ENCODE data around the gene ARF1. TPM values are rescaled to one million over a fixed set of nuclear protein-coding genes. Genes with fewer than 3 reads are reported as not detected.

ARF1 gene
- polyA plus RNA-seq, 2 donors, result 180 to 295 TPM

DNA sequence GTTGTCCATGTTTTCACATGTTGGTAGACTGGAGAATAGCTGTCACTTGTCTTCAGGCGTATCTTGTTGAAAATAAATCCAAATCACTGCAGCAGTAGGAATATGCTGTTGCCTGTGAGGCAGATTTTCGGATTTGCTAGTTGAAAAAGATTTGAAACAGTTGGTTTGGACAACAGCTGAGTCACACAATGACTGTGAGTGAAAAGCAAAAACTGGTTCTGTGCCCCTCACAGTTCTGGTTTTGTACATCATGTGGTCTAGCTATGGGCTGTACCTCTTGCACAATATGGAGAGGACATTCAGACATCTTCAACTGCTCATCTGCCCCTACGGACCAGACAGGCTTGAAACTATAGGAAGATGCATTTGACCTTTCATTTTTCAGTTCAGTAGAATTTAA, 1.8 kb downstream of the ARF1 start:
- peaks cover 19 to 37% of the 10 kb centered on the region in 2 donors for H3K4me1 ChIP-seq (ENCODE audit: control insufficient read depth in 2 of 2, insufficient read depth in 2 of 2, low read length in 1 of 2)
- H3K9me3 ChIP-seq (ENCODE audit: control insufficient read depth in 2 of 2, insufficient read depth in 1 of 2, low read depth in 1 of 2, low read length in 1 of 2), result no peaks in the 10 kb centered on the region
- H3K27ac ChIP-seq (ENCODE audit: low read depth in 2 of 2, low read length in 1 of 2), result peak overlapping the region; percentile 96 to 99
- WGBS, 2 donors, result 5% methylated on average over 3 of the region's 3 CpGs
- peaks cover 0 to 6% of the 10 kb centered on the region in 2 donors for H3K36me3 ChIP-seq (ENCODE audit: control insufficient read depth in 2 of 2, insufficient read depth in 2 of 2, low read length in 1 of 2)
- H3K27me3 ChIP-seq (ENCODE audit: control insufficient read depth in 1 of 2, insufficient read depth in 2 of 2, low read length in 2 of 2), result no peaks in the 10 kb centered on the region
- peak overlapping the region; percentile 93 to 99 for H3K4me3 ChIP-seq (ENCODE audit: low read depth in 1 of 2, low read length in 2 of 2)

DNA sequence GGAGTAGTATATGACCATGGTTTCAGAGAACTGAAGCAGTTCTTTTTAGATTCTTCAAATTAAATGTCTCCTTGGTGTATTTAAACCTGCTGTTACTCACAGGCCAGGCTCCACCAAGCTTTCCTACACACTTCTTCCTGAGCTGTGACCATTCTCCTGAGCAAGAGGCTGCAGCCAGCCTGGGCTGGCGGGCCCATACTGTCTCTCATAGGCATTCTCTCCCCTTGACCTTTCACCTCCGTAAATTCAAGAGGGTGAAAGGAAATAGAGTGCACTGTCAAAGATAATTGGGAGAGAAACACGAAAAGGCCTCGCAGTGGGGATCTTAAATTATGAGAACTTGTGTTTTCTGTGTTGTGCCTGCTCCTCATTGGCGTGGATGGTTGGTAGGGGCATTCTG, 2.3 kb downstream of the ARF1 start:
- Histone ChIP-seq H3K9me3 (ENCODE audit: control insufficient read depth in 2 of 2, insufficient read depth in 1 of 2, low read depth in 1 of 2, low read length in 1 of 2) (no peaks in the 10 kb centered on the region), H3K36me3 (ENCODE audit: control insufficient read depth in 2 of 2, insufficient read depth in 2 of 2, low read length in 1 of 2) (peaks cover 0 to 5% of the 10 kb centered on the region in 2 donors), H3K27me3 (ENCODE audit: control insufficient read depth in 1 of 2, insufficient read depth in 2 of 2, low read length in 2 of 2) (no peaks in the 10 kb centered on the region), H3K4me3 (ENCODE audit: low read depth in 1 of 2, low read length in 2 of 2) (peak overlapping the region in 1 of 2 donors; percentile 93), H3K27ac (ENCODE audit: low read depth in 2 of 2, low read length in 1 of 2) (peak overlapping the region; percentile 51 to 59), H3K4me1 (ENCODE audit: control insufficient read depth in 2 of 2, insufficient read depth in 2 of 2, low read length in 1 of 2) (peaks cover 22 to 39% of the 10 kb centered on the region in 2 donors)
- 58 to 63% methylated on average over 5 of the region's 5 CpGs for WGBS, 2 donors

DNA sequence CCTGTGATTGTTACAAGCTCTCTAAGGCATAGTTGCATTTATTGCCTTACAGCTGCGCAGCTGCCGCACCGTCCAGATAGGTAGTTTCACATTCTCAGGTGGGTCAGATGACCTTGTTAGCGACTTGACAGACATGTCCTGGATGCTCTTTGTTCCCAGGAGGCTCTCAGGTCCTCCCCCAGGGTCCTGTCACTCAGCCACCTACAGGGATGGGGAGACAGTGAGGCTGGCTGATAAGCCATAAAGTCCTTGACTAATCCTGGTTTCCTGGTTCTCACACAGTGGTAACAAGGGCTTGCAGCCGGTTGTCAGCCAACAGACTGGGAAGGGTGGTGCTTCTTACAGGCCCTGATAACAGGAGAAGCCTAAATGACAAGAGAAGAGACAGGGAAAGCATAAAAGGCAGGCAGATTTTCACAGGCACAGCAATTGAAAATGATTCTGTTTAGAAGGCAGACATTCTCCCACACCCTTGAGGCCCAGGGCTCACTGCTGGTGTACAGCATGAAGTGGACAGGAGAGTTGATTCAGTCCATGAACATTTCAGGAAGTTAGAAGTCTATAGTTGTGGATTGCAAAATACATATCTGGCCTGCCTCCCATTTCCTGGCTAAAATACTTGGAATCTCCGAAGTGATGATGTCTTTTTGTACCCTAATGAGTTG, 2.9 kb downstream of the ARF1 start:
- peak overlapping the region in 1 of 2 donors; percentile 7 for H3K4me3 ChIP-seq (ENCODE audit: low read depth in 1 of 2, low read length in 2 of 2)
- 47 to 48% methylated on average over 6 of the region's 6 CpGs for WGBS, 2 donors
- peak overlapping the region; percentile 51 to 79 for H3K27ac ChIP-seq (ENCODE audit: low read depth in 2 of 2, low read length in 1 of 2)

DNA sequence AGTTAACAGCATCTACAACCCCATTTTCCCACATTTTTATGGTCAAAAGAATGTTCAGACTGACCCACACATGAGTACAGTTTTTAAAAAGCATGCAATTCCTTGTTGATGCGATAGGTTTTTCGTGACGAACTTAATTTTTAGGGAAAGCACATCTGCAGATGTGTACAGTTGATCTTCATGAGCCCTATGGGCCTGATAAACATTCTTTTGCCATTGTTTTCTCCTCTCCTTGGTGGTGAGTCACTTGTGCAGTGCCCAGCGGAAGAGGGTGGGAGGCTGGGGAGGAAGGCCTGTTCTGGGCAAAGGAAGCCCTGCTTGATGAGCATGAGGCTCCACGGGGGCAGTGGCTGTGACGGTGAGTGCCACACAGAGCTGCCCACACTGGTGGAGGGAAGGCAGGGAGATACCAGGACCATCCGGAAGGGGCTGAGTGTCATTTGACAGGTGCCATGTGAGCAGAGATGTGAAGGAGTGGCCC, 5.3 kb downstream of the ARF1 start:
- Histone ChIP-seq H3K27ac (ENCODE audit: low read depth in 2 of 2, low read length in 1 of 2) (peak overlapping the region; percentile 7 to 85), H3K9me3 (ENCODE audit: control insufficient read depth in 2 of 2, insufficient read depth in 1 of 2, low read depth in 1 of 2, low read length in 1 of 2) (no peaks in the 10 kb centered on the region), H3K36me3 (ENCODE audit: control insufficient read depth in 2 of 2, insufficient read depth in 2 of 2, low read length in 1 of 2) (peaks cover 0 to 8% of the 10 kb centered on the region in 2 donors), H3K4me3 (ENCODE audit: low read depth in 1 of 2, low read length in 2 of 2) (no peak overlapping the region), H3K4me1 (ENCODE audit: control insufficient read depth in 2 of 2, insufficient read depth in 2 of 2, low read length in 1 of 2) (peaks cover 25 to 56% of the 10 kb centered on the region in 2 donors), H3K27me3 (ENCODE audit: control insufficient read depth in 1 of 2, insufficient read depth in 2 of 2, low read length in 2 of 2) (no peaks in the 10 kb centered on the region)
- WGBS, 2 donors, result 39 to 41% methylated on average over 7 of the region's 7 CpGs

More for the DNA sequence above, 2.9 kb downstream of the ARF1 start:
- no peaks in the 10 kb centered on the region for H3K9me3 ChIP-seq (ENCODE audit: control insufficient read depth in 2 of 2, insufficient read depth in 1 of 2, low read depth in 1 of 2, low read length in 1 of 2)
- peaks cover 0 to 5% of the 10 kb centered on the region in 2 donors for H3K36me3 ChIP-seq (ENCODE audit: control insufficient read depth in 2 of 2, insufficient read depth in 2 of 2, low read length in 1 of 2)
- peaks cover 28 to 44% of the 10 kb centered on the region in 2 donors for H3K4me1 ChIP-seq (ENCODE audit: control insufficient read depth in 2 of 2, insufficient read depth in 2 of 2, low read length in 1 of 2)
- H3K27me3 ChIP-seq (ENCODE audit: control insufficient read depth in 1 of 2, insufficient read depth in 2 of 2, low read length in 2 of 2), result no peaks in the 10 kb centered on the region

DNA sequence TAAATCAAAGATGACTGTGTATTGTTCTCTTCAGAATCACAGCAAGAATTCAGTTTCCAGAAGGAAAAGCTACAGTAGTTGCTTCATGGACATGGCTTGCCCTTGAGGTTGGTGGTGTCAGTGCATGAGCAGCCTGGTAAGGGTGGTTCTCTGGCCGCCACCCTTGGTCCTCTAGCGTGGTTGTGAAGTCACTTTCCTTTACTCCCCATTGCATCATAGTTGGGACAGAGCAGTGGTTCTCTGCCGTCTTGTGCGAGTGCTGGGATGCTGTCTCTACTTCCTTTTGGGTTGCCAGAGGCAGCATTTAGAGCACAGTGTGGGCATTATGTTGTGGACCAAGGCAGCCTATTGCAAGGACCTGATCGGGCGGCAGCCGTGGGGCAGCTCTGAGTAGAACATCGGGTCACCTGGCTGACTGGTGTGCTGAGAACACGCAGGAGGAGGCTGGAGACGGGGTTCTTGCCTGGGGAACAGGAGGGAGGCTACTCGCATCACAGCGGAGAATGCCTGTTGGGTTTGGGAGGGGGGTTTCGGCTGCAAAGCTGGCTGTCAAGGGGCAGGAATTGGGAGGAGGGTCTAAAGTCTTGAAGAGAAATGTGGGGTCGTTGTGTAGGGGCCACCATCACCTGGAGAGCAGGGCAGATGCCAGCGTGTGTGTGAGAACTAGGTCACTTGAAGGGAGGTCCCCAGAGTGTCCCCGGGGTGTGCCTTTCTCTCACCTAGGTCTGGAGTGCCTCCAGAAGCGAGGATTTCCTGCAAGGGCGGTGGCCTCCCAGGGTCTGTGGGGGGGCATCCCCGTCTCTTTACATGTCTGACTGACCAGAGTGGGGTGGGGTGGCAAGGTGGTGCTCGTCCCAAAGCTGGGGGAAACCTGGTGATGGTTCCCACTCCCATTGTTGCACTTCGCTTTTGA, 6.3 kb downstream of the ARF1 start:
- Histone ChIP-seq H3K36me3 (ENCODE audit: control insufficient read depth in 2 of 2, insufficient read depth in 2 of 2, low read length in 1 of 2) (peaks cover 0 to 8% of the 10 kb centered on the region in 2 donors), H3K27ac (ENCODE audit: low read depth in 2 of 2, low read length in 1 of 2) (peak overlapping the region; percentile 32 to 81), H3K9me3 (ENCODE audit: control insufficient read depth in 2 of 2, insufficient read depth in 1 of 2, low read depth in 1 of 2, low read length in 1 of 2) (no peaks in the 10 kb centered on the region), H3K4me3 (ENCODE audit: low read depth in 1 of 2, low read length in 2 of 2) (no peak overlapping the region), H3K4me1 (ENCODE audit: control insufficient read depth in 2 of 2, insufficient read depth in 2 of 2, low read length in 1 of 2) (peaks cover 26 to 60% of the 10 kb centered on the region in 2 donors), H3K27me3 (ENCODE audit: control insufficient read depth in 1 of 2, insufficient read depth in 2 of 2, low read length in 2 of 2) (no peaks in the 10 kb centered on the region)
- 64 to 72% methylated on average over 21 of the region's 21 CpGs for WGBS, 2 donors

DNA sequence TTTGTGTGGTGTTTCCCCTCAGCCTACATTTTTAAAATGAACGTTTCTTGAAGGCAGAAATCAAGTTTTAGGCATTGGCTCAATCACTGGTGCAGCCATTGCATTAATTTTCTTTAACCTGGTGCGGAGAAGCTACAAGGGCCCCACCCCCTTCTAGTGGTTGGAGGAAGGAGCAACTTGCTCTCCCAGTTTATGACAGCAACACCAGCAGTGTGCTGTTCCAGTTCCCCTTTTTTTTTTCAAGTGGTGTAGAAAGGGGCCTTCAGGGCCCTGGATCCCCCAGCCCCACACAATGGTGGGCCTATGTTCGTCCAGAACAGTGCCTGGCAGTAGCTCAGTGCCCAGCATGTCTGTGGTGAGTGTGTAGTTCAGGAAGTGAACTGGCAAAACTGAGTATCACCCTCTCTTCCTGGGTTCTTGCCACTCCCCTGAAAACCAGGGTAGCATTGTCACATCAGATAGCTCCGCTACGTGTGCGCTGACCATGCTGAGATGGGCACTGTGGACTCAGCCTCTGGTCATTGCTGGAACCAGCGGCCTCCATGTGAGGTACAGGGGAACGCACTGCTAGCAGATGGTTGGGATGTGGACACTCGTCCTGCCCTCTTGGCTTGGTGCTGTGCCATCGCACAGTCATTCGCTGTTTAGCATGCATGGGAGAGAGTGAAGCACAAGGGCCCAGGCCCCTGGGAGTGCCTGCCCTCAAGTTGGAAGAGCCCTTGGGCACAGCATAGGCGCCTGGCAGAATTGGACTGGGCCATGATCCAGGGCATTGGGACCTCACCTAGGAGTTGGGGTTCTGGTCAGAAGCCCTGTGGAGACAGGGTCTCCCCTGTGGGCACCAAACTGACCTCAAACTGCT, 7.2 kb downstream of the ARF1 start:
- H3K9me3 ChIP-seq (ENCODE audit: control insufficient read depth in 2 of 2, insufficient read depth in 1 of 2, low read depth in 1 of 2, low read length in 1 of 2), result peaks cover 3 to 4% of the 10 kb centered on the region in 2 donors
- peaks cover 0 to 8% of the 10 kb centered on the region in 2 donors for H3K36me3 ChIP-seq (ENCODE audit: control insufficient read depth in 2 of 2, insufficient read depth in 2 of 2, low read length in 1 of 2)
- H3K4me1 ChIP-seq (ENCODE audit: control insufficient read depth in 2 of 2, insufficient read depth in 2 of 2, low read length in 1 of 2), result peaks cover 29 to 58% of the 10 kb centered on the region in 2 donors
- 59 to 69% methylated on average over 12 of the region's 12 CpGs for WGBS, 2 donors
- H3K4me3 ChIP-seq (ENCODE audit: low read depth in 1 of 2, low read length in 2 of 2), result no peak overlapping the region
- peak overlapping the region; percentile 32 to 83 for H3K27ac ChIP-seq (ENCODE audit: low read depth in 2 of 2, low read length in 1 of 2)
- no peaks in the 10 kb centered on the region for H3K27me3 ChIP-seq (ENCODE audit: control insufficient read depth in 1 of 2, insufficient read depth in 2 of 2, low read length in 2 of 2)

DNA sequence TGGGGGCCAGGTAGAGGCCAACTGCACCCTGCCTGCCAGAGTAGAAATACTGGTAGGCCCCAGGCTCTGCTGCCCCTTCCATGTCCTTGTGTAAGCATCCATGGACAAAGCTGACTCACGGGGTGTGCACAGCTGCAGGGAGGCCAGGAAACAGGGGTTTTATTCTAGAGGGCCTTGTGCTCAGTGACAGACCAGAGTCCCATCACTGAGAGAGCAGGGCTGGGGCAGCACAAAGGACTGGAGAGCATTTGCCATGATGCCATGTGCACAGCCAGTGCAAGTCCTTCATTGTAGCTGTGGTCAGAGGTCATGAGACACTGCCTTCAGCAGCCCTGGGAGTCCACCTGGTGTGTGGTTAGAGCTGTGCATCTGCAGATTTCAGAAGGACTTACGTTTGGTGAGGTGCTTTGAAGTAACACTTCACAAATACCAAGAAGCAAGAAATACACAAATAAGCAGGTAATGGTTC, 8.1 kb downstream of the ARF1 start:
- Histone ChIP-seq H3K27ac (ENCODE audit: low read depth in 2 of 2, low read length in 1 of 2) (peak overlapping the region in 1 of 2 donors; percentile 83), H3K4me1 (ENCODE audit: control insufficient read depth in 2 of 2, insufficient read depth in 2 of 2, low read length in 1 of 2) (peaks cover 29 to 50% of the 10 kb centered on the region in 2 donors), H3K27me3 (ENCODE audit: control insufficient read depth in 1 of 2, insufficient read depth in 2 of 2, low read length in 2 of 2) (no peaks in the 10 kb centered on the region), H3K9me3 (ENCODE audit: control insufficient read depth in 2 of 2, insufficient read depth in 1 of 2, low read depth in 1 of 2, low read length in 1 of 2) (peaks cover 3 to 4% of the 10 kb centered on the region in 2 donors), H3K36me3 (ENCODE audit: control insufficient read depth in 2 of 2, insufficient read depth in 2 of 2, low read length in 1 of 2) (peaks cover 0 to 8% of the 10 kb centered on the region in 2 donors), H3K4me3 (ENCODE audit: low read depth in 1 of 2, low read length in 2 of 2) (no peak overlapping the region)
- 20 to 23% methylated on average over 2 of the region's 2 CpGs for WGBS, 2 donors

DNA sequence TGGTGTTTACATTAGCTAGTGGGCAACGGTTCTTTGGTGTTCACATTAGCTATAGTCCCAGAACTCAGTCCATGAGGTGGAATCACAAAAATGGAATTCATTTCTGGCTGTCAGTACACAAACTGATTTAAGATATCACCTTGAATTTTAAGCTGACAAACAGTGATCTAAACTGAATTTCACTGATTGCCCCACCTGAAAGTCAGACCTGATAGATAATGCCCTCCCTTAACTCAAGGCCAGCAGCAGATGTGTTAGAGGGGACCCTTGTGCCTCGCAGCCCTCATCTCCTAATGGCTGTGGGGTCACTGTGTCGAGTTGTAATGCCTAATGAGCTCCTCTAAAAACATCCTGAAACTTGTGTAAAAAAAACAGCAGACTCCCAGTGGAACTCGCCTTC, 8.6 kb downstream of the ARF1 start:
- Histone ChIP-seq H3K9me3 (ENCODE audit: control insufficient read depth in 2 of 2, insufficient read depth in 1 of 2, low read depth in 1 of 2, low read length in 1 of 2) (peaks cover 3 to 4% of the 10 kb centered on the region in 2 donors), H3K27ac (ENCODE audit: low read depth in 2 of 2, low read length in 1 of 2) (no peak overlapping the region), H3K36me3 (ENCODE audit: control insufficient read depth in 2 of 2, insufficient read depth in 2 of 2, low read length in 1 of 2) (peaks cover 0 to 8% of the 10 kb centered on the region in 2 donors), H3K27me3 (ENCODE audit: control insufficient read depth in 1 of 2, insufficient read depth in 2 of 2, low read length in 2 of 2) (no peaks in the 10 kb centered on the region), H3K4me1 (ENCODE audit: control insufficient read depth in 2 of 2, insufficient read depth in 2 of 2, low read length in 1 of 2) (peaks cover 31 to 48% of the 10 kb centered on the region in 2 donors), H3K4me3 (ENCODE audit: low read depth in 1 of 2, low read length in 2 of 2) (no peak overlapping the region)
- WGBS, 2 donors, result 47 to 58% methylated on average over 4 of the region's 4 CpGs

Data from esophagus (tissue), 2 donors.